Astrocyte of the cerebellum (primary cell): ENCODE measurements around the gene TICAM1.

Source experiments
- DNase-seq: peaks from one replicate; pipeline ENCODE4 v3.0.0-alpha.2; 2011; ENCODE audit warnings: low read depth
- H3K4me3 ChIP-seq: 2 replicates; pipeline ENCODE4 v1.5.1; 2011; ENCODE audit warnings: mild to moderate bottlenecking, low read depth, low read length, moderate library complexity
- in situ Hi-C: cut with HindIII; loops from 2 replicates; pipeline ENCODE4 v1.10.0; 2017; ENCODE audit warnings: low sequenced_read_pairs
- TF ChIP-seq, protein P1 (sequence below): IDR thresholded peaks from 2 replicates; pipeline ENCODE4 v1.5.1; 2012; ENCODE audit warnings: low read length, low read depth, moderate library complexity, mild to moderate bottlenecking; ENCODE audit errors: missing control alignments

The TICAM1 gene

GRCh38 chr19:4821265-4821664 is 10.2 kb downstream of the TICAM1 start:
- TF ChIP-seq, protein P1, sequence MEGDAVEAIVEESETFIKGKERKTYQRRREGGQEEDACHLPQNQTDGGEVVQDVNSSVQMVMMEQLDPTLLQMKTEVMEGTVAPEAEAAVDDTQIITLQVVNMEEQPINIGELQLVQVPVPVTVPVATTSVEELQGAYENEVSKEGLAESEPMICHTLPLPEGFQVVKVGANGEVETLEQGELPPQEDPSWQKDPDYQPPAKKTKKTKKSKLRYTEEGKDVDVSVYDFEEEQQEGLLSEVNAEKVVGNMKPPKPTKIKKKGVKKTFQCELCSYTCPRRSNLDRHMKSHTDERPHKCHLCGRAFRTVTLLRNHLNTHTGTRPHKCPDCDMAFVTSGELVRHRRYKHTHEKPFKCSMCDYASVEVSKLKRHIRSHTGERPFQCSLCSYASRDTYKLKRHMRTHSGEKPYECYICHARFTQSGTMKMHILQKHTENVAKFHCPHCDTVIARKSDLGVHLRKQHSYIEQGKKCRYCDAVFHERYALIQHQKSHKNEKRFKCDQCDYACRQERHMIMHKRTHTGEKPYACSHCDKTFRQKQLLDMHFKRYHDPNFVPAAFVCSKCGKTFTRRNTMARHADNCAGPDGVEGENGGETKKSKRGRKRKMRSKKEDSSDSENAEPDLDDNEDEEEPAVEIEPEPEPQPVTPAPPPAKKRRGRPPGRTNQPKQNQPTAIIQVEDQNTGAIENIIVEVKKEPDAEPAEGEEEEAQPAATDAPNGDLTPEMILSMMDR, result no peak
- H3K4me3 ChIP-seq, result no peak overlapping the region
- in situ Hi-C loops, result no loop called here
- DNase-seq, result no peak

- no peak overlapping the region for H3K4me3 ChIP-seq
These were observed 13.8 kb downstream of the TICAM1 start for GRCh38 chr19:4817467-4818277.

DNA sequence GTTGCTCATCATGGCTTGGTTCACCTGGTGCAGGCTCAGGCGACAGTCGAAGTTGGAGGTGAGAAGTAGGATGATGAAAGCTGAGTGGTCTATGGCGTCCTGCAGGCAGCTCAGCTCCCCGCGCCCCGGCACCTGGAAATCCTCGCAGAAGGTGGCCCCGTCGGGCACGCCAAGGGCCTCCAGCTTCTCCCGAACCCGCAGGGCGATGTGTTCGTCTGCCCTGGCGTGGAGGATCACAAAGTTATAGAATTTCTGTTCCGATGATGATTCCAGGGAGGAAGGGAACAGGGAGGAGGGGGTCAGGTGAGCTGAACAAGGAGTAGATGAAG is 14.6 kb downstream of the TICAM1 start:
- no peak overlapping the region for H3K4me3 ChIP-seq
- TF ChIP-seq, protein P1, result no peak
- in situ Hi-C loops, result no loop called here
- no peak for DNase-seq

More at GRCh38 chr19:4817467-4818277, 13.8 kb downstream of the TICAM1 start:
- no peak for DNase-seq
- TF ChIP-seq, protein P1, result no peak
- in situ Hi-C loops, result no loop called here

- no peak for DNase-seq
- TF ChIP-seq, protein P1, result no peak
- H3K4me3 ChIP-seq, result no peak overlapping the region
- in situ Hi-C loops, result no loop called here
These were observed 15.1 kb downstream of the TICAM1 start for GRCh38 chr19:4816202-4816949.

DNA sequence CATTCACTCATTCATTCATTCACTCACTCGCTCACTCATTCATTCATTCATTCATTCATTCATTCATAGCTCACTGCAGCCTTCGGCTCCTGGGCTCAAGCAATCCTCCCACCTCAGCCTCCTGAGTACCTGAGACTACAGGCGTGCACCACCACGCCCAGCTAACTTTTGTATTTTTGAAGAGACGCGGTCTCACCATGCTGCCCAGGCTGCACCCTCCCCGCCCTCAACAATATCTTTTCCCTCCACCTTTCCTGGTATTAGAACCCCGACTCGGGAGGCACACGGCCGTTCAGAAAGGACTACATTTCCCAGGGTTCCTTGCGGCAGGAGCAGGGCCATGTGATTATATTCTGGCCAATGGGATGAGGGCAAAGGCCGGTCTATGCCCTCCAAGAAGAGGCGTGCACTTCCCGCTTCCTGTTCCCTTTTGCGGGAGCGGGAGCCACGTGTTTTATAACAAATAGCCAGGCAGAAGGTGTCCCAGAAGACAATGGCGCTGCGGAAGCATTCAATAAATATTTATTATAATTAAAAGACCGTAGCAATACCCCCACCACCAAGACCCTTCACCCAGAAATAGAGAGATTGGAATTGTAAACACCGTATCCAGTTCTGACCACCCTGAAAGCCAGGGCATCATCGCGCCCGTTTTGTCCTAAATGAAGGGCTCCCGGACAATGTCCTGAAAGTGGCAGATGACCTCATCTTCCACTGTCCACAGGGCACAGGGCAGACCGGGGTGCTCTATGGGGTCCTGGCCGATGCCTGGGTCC is 15.9 kb downstream of the TICAM1 start:
- TF ChIP-seq, protein P1, result no peak
- no peak overlapping the region for H3K4me3 ChIP-seq
- in situ Hi-C loops, result no loop called here
- peak; percentile 82 for DNase-seq
